ENCODE data around the gene F12.
"Not testable (repeated sequence)": the region's sequence is repeated elsewhere in the genome, so short reads cannot be mapped to it uniquely, and the experiment has no call there.

F12 gene

DNA sequence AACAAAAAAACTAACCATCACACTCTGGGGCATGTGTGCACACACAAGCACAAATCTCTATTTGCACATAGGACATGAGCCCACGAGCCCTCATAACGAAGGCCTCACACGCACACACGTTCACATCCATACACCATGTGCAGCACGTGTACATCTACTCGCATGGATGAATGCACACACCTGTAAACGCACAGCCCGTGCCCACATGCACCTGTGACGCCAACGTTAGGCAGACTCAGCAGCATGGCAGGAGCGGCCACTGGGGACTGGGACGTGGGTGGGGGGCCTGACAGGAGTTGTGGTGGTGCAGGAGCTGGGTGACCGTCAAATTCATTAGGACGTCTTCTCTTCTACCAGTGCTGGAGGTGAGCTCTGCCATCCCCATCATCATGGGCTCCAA lies 22.0 kb downstream of the F12 start:
- DNase-seq (ENCODE audit: low spot score) = no peak

DNA sequence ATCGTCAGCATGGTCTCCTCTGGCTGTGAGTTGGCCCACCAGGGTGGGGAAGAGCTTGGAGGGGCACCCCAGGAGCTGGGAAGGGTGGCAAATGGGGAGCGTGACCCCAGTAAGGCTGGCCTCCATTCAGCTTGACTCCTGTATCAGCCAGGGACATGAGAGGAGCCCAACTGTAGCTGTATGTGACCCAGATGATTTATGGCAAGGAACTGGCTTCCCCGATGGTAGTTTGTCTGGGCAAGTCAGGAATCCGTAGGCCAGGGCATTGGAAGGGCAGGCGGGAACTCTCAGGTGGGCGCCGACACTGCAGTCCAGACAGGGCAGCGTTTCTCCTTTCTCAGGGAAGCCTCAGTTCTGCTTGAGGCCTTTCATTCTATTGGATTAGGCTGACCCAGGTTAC lies 22.8 kb downstream of the F12 start:
- DNase-seq (ENCODE audit: low spot score) = no peak

DNA sequence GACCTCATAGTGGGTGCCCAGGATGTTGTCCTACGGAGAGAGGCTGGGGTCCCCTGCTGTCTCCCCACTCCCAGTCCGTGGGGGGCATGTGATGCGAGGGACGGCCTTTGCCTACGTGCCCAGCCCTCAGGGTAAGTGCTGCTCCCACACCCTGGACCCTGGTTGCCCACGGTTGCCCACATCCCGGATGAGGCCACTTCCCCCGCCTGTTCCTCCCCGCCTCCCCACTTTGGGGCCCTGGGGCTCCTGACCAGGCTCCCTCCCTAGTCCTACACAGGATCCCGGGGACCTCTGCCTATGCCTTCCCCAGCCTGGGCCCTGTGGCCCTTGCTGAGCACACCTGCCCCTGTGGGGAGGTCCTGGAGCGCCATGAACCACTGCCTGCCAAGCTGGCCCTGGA lies 23.6 kb downstream of the F12 start:
- no peak for DNase-seq (ENCODE audit: low spot score)

DNA sequence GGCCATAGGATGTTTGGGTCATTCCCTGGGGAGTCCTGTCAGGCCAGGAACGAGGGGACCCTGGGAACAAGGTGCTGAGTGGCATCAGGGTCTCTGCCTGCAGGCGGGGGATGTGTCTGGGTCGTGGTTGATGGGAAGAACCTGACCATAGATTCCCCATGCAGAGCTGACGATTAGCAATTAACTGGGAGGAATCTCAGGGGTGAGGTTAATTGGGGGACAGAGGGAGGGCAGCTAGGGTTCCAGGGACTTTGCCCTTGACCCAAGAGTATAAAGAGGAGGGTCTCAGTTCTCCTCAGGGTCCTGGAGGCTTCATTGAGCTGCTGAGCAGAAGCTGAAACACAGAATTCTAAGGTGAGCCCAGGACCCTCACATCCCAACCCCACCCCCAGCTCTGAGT lies 25.2 kb downstream of the F12 start, which contains the start of gene SLC34A1:
TSS of gene SLC34A1 (plus strand) at position 301 of the 400 bp plus-strand sequence. CDS start 1,308 bp downstream, outside the sequence.
- no peak for DNase-seq (ENCODE audit: low spot score)

DNA sequence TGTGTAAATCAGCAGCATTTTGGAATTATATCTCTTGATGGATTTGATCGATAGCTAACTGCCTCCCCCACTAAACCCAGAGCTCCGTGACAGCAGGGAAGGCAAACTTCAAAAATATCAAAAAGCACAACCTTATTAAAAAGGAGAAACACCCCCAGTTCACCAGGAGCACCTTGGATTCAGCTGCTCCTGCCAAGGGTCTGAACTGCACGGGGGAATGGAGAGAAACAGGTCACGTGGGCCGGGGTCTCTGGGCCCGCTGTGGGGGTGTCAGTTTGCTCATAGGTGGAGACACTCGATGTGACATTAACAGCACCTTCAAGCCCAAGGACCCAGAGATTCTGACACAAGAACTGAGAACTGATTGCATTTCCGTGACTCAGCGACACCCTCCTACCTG lies 26.2 kb downstream of the F12 start:
- no peak for DNase-seq (ENCODE audit: low spot score)

DNA sequence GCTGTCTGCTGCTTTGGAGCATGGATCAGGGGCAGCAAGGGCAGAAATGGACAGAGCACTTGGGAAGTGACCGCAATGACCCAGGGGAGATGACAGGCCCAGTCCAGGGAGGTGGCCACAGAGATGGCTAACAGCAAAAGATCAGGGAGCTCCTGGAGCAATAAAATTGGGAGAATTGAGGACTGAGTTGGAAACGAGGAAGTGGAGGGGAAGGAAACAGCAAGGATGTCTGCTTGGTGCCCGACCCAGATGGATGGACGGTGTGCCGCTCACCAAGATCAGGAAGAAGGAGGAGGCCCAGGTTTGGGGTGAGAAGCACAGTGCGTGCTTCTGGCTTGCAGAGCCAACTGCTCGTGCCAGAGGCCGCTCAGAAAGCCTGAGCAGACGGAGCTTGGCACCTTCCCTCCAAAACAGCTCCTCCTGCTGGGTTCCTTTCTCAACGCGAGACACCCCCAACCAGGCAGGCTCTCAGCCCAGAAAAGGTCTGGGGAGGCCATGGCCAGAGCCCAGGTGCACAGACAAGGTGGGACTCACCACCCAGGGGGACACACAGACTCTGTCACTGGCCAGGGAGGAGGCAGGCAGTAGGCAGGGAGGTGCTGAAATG lies 26.8 kb downstream of the F12 start:
- no peak for DNase-seq (ENCODE audit: low spot score)

DNA sequence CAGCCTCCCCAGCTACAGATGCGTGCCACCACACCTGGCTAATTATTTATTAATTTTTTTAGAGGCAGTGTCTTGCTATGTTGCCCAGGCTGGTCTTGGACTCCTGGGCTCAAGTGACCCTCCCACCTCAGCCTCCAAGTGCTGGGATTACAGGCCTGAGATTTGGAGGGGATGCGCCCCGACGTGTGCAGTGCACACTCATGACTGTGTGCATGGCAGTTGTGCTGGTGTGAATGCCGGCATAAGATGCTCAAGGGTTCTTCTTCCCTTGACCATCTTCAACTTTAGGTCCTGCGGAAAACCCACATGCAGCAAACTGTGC lies 28.6 kb downstream of the F12 start:
- DNase-seq (ENCODE audit: low spot score) = no peak

DNA sequence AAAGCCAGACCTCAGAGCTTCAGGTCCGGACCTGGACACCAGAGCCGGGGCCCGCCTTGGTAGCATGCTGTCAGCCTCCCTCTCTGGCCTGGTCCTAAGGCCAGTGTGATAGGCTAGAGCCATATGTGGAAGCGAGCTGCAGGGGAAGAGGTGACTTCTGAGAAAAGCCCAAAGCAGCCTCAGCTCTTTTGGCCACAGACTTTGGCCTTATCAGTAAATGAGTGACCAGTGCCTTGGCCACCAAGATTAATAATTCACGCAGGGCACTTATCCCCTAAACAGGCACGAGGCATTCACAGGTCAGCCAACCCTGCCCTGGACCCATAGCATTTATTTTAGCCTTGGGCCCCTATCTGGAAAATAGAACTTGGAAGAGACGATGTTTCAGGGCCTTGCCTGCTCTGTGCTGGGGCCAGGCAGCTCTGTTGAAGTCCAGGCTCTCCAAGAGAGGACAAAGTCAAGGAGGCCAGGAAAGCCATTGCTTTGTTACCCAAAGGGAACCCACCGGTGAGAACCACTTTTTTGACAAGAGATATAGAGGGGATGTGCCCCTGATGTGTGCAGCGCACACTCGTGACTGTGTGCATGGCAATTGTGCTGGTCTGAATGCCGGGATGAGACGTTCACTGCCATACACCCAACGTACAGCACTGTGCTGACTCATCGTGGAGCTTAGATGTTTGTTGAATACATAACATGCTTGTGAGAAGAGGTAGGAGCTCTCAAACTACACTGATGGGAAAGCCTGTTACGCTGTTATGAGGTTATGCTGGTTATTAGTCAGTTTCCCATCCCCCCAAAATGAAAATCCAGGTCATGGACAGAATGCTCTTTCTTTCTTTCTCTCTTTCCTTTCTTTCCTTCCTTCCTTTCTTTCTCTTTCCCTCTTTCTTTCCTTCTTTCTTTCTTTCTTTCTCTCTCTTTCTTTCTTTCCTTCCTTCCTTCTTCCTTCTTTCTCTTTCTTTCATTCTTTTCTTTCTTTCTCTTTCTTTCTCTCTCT lies 30.2 kb downstream of the F12 start:
- peak; percentile 44 for DNase-seq (ENCODE audit: low spot score)

DNA sequence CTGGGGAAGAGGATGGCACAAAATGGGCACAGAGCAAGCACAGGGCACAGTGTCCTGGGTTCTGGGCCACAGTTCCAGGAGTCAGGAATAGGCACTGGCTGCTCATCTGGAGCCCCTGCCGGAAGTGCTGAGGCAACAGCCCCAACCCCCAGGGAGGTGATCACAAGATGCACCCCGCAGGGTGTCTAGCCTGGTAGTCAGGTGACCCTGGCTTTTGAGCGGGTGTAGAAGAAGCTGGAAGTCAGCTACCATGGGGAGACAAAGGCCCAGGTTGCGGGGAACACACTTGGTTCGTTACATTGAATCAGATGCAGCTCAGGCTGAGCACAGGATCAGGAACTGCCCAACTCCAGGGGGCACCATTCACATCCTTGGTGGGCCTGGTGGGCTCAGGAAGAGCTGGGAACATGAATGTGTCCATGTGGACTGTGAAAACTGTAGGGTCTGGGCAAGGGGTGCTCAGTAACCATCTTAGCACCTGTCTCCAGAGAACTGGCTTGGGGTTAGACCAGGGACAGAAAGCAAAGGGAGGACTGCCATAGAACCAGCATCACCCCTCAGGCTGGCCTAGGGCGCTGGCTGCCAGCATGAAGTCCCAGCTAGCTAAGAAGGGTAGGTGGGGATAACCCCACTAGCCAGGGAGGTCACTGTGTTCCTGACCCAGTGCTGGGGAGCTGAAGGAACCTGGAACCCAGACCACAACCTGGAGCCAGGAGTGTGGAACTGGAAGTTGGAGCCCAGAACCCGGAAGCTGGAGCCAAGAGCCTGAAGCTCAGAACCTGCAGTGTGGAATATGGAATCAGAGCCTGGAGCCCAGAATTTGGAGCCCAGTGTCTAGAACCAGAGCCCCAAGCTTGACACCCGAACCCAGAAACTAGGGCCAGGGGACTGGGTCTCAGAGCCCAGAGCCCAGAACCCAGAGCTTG lies 31.2 kb downstream of the F12 start:
- DNase-seq (ENCODE audit: low spot score) = no peak

DNA sequence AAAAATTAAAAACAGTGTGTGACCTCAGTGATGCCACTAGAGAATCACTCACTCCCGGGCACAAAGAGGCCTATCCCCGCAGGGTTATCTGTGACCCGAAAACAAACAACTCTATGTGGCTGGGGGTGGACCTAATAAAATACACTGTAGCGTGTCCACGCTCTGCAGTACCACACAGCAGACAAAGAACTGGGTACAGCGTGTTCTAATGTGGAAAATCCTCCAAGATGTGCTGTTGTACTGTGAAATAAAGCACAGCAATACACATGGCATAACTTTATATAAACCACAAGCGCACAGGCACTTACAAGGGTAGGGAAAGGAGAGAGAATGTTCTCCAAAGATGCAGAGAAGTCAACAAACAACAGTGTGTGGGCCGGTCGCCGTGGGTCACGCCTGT lies 33.3 kb downstream of the F12 start:
- DNase-seq (ENCODE audit: low spot score) = no peak

DNA sequence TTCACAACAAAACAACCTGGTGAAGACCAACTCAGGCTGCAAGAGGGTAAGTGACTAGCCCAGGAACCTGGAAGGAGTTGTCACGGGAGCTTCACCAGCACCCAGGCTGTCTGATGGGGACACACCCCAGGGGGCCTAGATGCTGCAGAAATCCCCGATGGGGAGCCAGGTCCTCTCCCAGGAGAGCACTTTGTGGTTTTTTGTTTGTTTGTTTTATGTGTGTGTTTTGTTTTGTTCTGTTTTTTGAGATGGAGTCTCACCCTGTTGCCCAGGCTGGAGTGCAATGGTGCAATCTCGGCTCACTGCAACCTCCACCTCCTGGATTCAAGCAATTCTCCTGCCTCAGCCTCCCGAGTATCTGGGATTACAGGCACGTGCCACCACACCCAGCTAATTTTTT lies 33.8 kb downstream of the F12 start:
- not testable (repeated sequence) for DNase-seq (ENCODE audit: low spot score)

DNA sequence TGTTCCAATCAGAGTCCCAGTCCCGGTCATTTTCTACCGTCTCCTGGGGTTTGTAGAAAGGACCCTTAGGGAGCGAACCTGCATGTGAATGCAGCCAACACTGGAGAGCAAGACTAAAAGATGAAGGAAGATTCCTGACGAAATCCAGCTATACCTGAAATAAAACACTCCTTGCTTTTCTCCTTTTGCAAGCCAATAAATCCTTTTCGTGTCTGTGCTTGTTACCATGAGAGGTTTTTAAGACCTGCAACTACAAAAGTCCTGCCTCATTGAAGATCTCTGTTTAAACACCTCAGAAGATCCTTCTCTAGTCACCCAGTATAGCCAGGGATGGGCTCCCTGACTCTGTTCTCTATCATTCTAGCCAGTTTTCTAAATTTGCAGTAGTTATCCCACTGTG lies 35.2 kb downstream of the F12 start:
- DNase-seq (ENCODE audit: low spot score) = no peak

DNA sequence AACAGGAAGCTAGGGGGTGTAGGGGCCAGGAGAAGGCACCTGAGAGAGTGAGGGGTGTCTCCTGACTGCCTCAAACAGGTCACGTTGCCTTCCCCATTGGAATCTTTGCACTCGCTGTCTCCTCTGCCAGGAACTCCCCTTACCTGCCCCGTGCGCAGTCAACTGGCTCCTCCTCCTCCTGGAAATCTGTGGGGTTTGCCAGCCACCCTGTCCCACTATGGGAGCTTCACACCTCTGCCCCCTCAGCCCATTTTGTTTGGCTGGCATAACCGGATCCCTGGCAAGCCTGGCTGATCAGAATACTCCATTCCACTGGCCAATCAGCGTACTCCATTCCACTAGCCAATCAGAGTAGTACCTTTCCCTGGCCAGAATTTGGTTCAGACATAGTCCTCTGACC lies 35.6 kb downstream of the F12 start:
- DNase-seq (ENCODE audit: low spot score) = no peak

DNA sequence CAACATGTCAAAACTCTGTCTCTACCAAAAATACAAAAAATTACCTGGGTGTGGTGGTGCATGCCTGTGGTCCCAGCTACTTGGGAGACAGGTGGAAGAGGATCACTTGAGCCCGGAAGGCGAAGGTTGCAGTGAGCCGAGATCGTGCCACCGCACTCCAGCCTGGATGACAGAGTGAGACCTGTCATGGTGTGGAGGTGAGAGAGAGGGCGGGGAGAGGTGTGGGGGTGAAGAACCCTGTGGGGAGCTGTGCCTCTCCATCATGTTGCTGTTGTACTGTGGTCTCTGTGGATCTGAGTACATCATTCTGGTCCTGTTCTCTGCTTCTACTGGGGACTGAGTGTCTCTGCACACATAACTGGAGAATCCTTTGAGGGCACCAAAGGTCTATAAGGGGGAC lies 36.5 kb downstream of the F12 start:
- no peak for DNase-seq (ENCODE audit: low spot score)

DNA sequence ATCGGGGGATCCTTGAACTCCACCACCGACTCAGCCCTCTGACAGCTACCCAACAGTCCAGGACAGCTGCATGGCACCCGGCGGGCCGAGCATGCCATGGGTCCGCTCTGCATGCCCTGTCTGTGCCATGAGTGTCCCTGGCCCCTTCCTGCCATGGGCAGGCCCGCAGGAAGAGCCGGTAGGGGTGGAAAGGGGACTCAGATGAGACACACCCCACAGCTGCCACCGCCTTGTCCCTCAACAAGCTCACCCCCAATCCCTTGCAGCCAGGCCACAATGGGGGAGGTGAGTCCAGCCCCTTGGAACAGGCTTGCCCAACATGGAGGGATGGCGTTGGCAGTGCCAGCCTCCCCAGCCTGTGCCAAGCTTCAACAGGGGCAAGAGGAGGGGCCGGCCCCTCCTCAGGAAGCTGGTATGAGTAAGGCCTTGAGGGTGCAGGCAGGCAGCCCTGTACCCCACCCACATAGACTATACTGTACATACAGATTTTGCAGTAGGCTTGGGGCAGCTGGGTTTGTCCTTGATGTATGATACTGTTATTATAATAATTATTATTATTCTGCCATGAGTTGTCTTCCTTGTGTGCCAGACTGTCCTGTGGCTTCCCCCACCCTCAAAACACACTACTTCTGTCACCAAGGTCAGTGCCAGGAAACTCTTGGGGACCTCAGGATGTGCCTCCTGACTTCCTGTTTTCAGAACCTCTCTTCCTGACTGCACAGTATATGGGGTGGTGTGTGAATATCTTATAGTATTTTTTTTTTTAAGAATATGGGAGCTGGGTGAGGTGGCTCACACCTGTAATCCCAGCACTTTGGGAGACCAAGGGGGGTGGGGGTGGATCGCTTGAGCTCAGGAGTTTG lies 37.1 kb downstream of the F12 start:
- no peak for DNase-seq (ENCODE audit: low spot score)

DNA sequence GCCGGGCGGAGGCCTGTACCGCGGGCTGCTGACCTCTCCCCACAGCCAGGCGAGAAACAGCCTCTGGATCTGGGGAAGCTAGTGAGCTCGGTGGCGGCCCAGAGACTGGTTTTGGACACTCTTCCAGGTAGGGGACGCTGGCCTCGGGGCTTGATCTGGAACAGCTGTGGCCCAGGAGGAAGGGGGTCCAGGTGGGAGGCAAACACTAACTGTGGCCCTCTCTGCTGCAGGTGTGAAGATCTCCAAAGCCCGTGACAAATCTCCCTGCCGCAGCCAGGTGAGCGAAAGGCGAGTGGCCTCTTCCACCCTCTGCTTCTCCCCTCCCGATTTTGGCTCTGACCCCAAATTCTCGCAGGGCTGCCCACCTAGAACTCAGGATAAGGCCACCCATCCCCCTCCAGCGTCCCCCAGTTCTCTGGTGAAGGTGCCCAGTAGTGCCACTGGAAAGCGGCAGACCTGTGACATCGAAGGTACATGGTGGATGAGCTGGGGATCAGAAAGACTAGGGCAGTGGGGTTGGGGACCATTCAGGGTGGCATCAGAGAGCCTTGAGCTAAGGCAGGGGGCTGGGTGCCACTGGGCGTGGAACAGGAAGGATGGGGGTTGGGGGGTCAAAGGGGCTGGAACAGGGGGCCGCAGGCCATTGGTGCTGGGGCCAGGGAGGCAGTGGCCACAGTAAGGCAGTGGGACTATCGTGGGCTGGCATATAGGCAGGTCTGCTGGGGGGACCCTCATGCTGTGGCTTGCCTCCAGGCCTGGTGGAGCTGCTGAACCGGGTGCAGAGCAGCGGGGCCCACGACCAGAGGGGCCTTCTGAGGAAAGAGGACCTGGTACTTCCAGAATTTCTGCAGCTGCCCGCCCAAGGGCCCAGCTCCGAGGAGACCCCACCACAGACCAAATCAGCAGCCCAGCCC lies 38.0 kb downstream of the F12 start:
- DNase-seq (ENCODE audit: low spot score) = no peak

DNA sequence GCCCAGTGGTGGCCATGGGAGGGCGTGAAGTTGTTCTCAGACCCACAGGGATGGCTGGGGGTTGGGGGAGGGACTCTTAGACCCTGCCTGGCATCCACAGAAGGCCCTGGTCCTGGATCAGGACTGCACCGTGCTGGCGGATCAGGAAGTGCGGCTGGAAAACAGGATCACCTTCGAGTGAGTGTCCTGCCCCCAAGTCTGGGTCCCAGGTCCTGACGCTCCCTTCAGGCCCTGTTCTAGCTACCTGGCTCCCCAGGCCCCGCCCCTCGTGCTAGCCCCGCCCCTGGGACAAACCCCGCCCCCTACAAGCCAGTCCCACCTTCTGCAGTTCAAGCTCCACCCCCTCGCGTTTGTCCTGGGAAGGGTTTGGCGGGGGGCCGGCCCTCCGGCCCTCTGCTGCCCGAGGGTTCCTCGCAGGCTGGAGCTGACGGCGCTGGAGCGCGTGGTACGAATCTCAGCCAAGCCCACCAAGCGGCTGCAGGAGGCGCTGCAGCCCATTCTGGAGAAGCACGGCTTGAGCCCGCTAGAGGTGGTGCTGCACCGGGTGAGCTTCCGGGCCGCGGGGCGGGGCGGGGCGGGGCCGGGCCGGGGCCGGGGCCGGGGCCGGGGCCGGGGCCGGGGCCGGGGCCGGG lies 38.8 kb downstream of the F12 start:
- peak; percentile 94 for DNase-seq (ENCODE audit: low spot score)

DNA sequence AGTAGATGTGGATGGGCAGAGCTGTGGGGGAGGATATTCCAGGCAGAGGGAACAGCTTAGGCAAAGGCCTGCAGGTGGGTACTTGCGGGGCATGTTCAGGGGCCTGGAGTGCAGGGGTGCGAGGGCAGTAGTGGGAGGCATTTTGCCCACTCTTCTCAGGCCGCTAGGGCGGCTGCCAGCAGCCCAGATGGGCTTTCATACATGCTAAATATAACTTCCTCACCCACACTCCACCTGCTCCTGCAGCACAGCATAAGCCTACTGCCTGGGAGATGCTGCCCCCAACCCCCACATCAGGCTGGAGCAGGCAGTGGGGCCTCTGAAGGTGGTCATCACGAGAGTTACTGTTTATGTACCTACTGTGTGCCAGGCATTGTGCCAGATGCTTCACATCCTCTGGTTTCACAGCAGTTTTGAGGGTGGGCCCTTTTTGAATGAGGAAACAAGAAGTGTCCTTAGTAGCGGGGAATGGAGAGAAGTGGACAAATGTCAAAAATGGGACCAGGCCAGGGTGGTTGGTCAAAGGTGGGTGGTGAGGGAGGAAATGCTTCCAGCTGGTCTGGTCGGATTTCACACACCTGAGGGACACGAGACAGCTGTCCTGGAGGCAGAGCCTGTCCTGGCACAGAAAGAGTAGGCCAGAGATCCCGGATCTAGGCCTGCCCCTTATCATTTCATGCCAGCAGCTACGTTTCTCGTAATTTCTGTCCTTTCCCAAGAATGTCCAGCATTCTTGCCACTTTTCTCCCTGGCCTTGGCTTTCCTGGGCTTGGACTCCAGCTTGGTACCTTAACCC lies 39.5 kb downstream of the F12 start:
- no peak for DNase-seq (ENCODE audit: low spot score)

Data from GM03348 (cell line).